GM19468 (cell line): ENCODE results near the gene LMAN1L.
"Not testable (repeated sequence)": the region's sequence is repeated elsewhere in the genome, so short reads cannot be mapped to it uniquely, and the experiment has no call there.

Experiments used
- ATAC-seq: cut with Tn5 transposase; IDR thresholded peaks from one replicate; pipeline ENCODE4 v1.9.1; 2021; ENCODE audit warnings: mild to moderate bottlenecking, moderate library complexity, moderate number of reproducible peaks; ENCODE audit not compliant: unreplicated experiment; ENCODE audit errors: extremely low read depth

Gene LMAN1L

DNA sequence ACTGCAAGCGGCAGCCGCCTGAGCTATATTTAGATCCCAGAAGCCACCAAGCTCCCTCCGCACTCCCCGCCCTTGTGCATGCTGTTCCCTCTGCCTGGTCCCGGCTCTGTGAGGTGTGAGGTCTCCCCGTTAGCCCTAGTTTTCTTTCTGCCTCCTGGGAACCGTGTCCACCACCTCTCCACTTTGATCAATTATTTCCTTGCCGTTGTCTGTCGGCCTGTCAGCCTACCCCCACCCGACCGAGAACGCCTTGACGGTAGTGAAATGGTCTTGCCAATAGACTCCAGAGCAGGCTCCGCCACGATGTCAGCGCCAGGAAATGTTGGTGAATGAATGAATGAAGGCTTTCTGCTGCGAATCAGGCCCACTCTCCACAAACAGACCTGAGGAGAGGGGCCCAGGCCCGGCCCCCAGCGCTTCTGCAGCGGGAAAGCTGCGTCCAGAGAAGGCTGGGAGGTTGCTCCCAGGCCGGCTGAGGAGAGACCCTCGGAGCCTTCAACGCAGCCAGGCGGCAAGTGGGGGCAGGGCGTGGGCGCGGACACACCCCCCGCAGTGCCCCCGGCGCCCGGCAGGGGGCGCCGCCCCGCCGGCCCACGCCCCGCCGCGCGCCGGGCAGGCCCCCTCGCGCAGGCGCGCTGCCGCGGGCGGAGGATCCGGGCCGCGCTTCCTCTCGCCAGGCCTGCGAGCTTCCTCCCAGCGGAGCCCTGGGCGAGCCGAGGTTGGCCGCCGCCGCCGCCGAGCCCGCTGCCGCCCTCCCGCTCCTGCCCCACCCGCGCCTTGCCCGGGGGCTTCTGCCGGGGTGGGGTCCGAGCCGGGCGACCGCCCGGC, 31.0 kb upstream of the LMAN1L start, which contains the start of gene CSK:
Gene CSK (plus strand): TSS at position 650 of the 828 bp plus-strand sequence. CDS start 16,218 bp downstream, outside the sequence.
- peak; percentile 20 for ATAC-seq

DNA sequence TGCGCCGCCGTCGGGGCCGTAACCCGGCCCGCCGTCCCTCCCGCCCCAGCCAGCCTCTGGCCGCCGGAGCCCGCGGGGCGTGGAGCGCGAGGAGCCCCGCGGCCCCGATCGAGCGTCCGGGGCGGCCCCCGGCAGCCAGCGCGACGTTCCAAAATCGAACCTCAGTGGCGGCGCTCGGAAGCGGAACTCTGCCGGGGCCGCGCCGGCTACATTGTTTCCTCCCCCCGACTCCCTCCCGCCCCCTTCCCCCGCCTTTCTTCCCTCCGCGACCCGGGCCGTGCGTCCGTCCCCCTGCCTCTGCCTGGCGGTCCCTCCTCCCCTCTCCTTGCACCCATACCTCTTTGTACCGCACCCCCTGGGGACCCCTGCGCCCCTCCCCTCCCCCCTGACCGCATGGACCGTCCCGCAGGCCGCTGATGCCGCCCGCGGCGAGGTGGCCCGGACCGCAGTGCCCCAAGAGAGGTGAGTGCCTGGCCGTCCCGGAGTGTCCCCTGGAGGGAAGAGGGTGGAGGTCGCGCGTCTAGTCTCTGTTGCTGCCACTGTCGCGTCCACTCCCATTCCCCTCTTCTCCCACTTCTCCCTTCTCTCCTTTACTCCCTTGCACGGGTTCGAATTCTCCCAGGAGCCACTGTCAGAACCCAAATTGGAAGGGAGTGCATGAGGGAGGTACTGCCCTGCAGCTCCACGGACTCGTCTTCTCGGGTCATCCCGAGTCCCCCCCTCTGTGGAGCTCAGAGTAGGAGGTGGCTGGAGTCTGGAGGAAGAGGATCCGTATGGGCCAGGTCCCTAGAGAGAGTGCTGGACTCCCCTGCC, 30.2 kb upstream of the LMAN1L start:
- ATAC-seq: peak; percentile 0

DNA sequence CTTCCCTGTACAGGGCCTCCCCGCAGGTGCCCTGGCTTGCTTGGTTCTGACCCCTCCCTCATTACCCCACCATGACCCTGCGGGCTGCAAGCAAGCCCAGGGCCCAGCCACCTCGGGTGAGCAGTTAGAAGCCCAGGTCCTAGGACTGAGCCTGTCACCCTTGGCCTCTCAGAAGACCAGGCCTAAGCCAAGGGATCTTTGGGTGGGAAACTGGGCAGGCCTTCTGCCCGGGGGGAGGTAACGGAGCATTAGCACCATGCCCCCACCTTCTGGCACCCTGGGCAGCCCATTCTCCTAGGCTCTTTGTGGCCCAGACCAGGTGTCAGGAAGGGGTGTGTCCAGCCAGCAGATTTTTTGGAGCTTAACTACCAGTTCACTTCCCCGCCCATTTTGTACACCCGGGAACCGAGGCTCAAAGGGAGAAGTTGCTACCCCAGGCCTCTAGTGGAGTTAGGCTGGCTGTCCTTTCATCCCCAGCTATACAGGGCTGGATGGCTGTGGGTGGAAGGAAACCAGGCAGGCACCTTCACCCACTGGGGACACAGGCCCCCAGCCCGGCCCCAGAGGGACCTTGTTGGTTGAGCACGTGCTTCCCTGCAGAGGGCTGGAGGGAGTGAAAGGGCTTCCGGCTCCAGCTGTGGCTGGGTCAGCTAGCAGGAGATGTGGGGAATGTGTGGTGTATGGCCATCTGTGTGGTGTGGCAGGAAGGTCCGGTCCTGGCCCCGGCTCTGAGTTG, 29.4 kb upstream of the LMAN1L start:
- no peak for ATAC-seq

DNA sequence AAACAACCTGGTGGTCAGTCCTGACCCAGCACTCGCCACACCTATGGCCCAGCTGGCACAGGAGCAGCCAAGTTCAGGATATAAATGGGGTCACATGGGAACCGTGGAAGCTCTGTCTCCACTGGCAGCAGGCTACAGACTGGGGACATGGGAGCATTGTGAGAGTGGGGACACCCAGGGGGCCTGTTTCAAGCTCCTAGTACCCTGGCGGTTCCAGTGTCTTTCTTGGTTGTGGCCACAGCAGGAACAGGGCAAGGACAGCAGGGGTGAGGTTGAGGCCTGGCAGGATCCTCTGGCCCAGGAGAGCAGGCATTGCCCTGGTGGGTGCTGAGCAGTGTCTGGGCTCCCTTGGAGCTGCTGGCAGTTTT, 28.8 kb upstream of the LMAN1L start:
- no peak for ATAC-seq

DNA sequence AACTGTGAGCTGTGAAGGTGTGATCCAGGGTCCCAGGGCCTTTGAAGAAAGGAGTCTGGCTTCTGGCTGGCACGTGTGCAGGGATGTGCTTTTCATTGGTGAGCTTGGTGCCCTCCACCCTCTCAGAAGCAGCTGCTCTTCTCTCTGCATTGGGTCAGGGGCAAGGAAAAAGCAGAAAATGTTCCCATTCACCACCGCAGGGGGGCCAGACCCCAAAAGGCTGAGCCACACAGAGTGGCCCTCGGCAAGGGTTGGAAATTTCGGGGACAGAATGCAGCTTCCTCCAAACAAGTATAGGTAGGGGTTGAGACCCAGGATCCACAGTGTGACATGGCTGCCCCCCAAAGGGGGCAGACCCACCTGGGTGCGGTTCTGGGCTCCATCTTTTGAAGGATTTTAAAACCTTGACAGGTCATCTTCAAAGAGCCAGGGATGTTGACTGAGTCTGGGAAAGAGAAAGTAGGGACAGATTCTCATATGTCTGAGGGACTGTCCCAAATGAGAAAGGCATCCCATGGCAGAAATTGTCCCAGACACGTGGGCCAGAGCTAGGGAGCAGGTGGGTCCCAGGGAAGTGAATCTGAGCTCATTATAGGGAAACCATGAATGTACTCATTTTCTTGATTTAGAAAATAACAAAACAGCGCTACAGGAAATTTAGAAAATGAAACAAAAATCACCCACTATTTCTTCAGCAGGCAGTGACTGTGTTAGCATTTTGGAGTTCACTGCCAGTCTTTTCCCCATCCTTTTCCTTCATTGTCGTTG, 28.0 kb upstream of the LMAN1L start:
- ATAC-seq: no peak

DNA sequence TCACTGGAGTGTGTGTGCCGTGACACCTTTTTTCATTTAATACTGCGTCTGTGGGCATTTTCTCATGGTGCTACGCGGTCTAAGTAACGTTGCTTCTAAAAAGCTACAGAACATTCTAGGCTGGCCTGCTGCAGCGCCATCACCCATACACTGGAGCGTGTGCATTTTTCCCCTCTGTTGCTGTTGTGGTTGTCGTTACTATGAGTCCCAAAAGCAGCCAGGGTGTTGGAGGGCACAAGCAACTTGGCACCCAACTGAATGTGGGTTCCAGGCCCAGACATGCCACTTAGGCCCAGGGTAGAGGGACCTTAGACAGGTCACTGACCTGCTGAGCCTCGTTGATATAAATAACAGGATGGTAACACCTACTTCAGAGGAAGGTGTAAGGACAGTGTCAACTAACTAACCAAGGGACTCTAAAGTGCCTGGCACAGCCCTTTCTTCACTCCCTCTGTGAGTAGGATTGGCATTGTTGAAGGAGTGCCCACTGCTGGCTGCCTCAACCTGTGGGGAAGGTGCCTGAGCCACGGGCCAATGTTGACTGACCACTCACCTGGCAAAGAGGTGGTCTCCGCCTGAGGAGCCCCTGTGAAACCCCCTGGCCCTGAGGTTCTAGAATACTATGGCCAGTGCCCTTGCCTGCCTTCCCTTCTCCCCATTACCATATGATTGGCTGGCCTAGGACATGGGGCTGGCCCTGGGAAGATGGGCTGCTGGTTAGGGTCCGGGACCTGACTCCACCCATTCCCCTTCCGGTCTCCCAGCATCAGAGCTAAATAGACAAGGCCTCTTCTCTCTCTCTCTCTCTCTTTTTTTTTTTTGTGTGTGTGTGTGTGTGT, 27.2 kb upstream of the LMAN1L start:
- no peak for ATAC-seq

DNA sequence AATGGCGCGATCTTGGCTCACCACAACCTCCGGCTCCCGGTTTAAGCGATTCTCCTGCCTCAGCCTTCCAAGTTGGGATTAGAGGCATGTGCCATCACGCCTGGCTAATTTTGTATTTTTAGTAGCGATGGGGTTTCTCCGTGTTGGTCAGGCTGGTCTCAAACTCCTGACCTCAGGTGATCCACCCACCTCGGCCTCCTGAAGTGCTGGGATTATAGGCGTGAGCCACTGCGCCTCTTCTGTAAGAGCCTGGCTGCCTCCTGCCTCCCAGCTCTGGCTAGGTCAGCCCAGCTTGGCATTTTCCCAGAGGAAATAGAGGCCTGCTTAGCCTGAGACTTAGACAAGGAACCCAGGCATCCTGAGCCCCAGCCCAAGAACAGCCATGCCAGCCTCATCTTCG, 26.6 kb upstream of the LMAN1L start:
- ATAC-seq: not testable (repeated sequence)

DNA sequence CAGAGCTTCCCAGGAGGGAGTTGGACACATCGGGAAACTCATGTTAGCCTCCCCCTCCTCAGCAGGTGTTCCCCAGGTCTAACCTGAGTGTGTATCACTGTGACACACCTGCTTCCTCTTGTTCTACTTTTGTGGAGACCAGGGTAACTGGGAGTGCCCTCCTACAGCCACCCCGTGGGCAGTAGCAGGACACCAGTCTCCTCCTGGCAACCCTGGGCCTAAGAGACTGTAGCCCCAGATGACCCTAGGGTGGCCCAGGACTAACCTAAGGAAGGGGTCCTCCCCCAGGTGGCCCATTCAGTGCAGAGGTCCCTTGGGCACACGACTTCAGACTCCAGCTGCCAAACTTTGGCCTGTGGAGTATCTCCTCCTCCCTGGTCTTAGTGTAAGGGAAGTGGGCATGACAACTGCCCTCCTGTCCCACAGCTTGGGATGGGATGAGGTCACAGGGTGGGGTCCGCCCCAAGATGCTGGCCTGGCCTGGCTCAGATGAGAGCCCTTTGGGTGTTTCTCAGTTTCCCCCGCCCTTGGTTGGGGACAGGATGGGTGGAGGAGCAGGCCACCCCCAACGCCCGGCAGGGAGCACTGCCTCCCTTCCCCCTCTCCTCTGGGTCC, 26.0 kb upstream of the LMAN1L start:
- no peak for ATAC-seq

DNA sequence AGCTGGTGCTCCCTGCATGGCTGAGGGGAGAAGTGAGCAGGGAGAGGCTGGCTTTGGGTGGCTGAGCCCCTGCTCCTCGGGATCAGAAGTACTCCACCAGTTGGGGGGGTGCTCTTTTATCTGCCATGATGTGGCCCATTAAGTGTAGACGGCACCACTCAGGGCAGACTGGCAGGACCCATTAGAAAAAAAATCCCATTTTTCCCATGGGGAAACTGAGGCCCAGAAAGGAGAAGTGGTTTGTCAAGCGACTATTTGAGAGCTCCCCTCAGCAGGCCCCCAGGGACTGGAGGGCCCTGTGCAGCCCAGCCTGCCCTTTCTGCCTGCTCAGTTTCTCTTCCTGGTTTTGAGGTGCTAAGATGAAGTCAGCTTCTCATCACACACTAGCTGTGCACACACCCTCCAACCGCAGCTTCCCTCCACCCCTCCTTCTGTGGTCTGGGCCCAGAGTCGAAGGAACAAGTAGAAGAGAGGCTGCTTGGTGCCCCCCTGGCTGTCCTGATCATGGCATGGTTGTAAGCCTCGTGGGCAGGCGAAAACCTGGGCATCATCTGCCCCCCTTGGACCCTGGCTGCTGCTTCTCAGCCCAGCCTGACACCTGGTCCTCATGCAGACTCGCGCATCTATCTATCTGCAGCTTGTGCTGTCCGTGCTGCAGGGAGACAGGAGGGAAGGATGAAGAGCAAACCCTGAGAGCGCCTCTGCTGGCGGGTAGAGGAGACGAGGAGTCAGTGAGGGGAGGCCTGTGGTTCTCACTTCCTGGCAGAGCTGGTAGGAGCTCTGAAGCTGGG, 25.2 kb upstream of the LMAN1L start:
- peak; percentile 31 for ATAC-seq

DNA sequence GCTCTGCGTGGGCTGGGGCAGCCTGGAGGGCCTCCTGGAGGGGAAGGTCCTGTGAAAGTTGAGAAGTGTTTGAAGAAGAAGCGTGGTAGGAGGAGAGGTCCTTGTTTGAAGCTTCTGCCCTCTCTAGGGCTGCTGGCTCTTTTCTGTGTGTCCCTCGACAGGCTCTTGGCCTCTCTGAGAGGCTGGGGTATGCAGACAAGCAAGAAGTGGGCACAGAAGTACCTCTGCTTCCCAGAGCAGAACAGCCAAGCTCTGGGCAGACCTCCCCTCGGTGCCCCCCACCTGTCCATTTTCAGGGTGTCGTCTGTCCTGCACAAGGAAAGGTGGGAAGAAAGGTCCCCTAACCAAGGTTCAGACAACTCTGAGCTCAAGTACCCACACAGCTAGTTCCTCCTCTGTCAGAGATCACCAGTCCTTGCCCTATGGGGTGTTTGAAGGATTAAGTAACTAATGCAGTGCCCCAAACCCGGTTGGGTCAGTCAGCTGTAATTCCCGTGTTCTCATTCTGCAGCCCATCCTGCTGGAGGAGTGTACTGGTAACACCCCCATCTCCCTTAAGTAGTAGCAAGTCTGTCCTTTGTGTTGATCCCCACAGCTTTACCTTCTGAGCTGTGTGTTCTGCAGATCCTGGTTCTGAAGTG, 24.5 kb upstream of the LMAN1L start:
- no peak for ATAC-seq

DNA sequence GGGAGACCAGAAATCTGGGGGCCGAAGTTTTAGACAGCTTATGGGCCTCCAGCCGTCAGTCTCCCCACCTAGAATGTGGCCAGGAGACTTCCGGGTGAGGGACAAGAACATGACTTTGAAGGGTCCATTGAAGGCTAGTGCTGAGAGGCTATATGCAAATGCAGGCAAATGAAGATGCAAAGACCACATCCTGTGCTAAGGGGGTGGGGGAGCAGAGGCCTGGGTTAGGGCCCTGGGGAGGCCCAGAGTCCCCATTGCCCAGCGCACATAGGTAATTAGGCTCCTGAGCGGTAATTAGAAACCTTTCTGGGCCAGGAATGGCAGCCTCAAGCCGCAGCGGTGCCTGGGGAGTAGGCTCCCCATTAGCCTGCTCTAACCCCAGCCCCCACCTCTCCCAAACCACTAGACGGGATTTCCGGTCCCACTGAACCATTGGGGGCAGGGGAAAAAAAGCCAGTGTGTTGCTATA, 23.9 kb upstream of the LMAN1L start:
- ATAC-seq: no peak

DNA sequence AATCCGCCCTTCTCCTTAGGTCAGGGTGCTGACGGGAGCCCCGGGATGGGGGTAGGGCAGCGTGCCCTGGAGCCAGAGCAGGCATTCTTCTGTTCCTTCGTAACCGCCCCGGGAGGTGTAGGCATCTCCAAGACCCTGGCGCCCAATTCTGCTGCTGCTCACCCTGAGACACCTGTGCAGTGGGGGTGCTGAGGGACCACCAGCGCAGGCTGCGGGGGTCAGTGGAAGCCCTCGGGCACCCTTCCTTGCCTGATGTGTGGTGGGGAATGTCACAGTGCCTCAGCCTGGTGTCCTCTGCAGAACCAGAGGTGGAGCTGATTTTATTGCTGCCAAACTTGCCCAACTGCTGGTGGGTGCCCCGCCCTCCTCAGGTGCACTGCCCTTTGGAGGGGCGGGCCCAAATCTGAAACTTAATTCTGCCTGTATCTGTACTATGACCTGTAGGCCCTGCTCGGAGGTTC, 23.4 kb upstream of the LMAN1L start:
- no peak for ATAC-seq

DNA sequence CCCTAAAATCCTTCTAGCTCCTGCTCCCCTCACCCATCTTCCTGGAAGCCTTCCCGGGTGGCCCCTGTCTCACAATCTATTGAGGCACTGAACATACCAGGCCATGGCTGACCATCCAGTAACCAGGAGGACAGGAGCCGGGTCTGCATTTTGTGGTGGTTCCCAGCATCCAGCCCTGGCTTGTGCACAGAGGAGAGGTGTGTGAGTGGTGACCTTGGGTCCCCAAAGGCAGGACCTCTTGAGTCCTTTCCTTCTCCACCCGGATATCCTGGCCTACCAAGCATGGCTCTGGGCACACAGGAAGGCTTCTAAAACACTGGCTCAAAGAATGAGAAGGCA, 22.9 kb upstream of the LMAN1L start:
- ATAC-seq: no peak

DNA sequence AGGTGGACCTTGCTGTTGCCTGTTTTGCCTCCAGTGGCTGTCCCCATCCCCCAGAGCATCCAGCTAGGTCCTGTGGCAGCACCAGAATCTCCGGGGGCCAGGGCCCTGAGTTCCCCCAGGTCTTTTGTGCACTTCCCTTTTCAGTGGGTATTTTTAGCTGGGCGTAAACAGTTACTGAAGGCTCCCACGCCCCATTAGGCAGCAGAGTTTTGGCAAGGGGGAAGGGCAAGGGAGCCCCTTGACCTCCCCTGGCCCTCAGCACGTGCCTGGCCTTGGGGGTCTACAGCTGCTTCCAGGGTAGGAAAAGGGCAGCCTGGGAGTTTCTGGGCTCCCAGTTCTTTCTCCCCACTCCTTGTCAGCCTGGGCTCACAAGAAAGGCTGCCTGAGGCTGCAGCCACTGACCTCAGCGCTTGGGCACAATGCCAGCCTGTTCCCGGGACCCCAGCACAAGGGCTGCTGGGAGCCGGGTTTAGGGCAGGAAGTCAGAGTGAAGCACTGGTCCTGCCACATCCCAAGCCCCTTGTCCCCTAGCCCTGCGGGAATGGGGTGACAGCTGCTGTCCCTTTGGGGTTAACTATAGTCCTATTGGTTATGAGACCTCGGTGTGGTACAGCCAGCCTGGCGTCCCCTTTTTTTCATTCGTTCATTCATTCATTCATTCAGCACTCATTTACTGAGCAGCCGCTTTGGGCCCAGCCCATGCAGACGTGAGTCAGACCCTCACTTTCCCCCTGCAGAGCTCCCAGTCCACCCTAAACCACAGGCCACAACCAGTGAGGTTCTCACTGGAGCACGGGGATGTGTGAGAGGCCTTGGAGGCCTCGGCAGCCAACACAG, 22.3 kb upstream of the LMAN1L start:
- no peak for ATAC-seq

DNA sequence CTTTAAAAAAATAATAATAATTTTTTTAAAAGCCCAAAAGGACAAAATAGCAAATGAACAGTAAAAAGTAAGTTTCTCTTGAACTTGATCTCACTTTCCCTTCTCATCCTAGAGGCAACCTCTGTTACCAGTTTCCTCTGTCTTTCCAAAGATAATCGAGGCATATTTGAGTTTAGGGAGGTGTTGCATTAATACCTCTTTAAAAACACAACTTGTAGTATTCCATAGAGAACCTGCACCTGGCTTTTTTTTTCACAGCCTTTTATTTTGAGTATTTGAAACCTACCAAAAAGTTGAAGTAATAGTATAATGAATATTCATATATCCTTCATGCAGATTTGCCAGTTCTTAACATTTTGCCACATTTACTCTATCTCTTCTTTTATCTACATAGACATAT, 21.6 kb upstream of the LMAN1L start:
- no peak for ATAC-seq

DNA sequence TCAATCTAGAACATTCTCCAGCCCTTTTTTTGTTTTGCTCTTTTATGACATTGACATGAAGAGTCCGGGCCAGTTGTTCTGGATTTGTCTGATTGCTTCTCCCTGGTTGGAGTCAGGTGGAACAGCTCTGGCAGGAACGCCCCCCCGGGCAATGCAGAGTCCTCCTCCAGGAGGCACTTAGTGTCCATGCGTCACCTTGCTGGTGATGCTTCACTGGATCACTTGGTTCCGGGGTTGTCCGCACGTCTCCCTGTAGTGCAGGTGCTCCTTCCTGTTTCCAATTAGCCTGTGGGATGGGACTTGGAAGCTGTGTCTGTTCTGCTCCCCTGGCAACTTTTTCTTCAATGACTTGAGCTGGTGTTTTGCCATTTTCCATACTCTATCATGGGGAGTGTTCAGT, 21.0 kb upstream of the LMAN1L start:
- ATAC-seq: no peak
